IPS-11a (cell line): ENCODE data around the gene NPIPB9.

Experiments used
- H3K4me3 ChIP-seq: one replicate; pipeline ENCODE4 v1.5.1; 2013; ENCODE audit warnings: low read depth, low read length, control low read depth

Gene NPIPB9

GRCh38 chr16:28821874-28822519, 70.4 kb downstream of the NPIPB9 start:
- peak overlapping the region; percentile 97 for H3K4me3 ChIP-seq
